HEK293 (cell line): ENCODE data around the gene SMC3.

Source experiments
- BCL11A ChIP-seq: fragments of 450-650 bp; formaldehyde crosslinking; IDR thresholded peaks from 2 replicates; pipeline ENCODE4 v1.5.1; 2016; ENCODE audit warnings: low read depth, missing biosample characterization, missing genetic modification characterization
- EGR2 ChIP-seq: fragments of 450-650 bp; formaldehyde crosslinking; IDR thresholded peaks from 2 replicates; pipeline ENCODE4 v1.5.1; 2016; ENCODE audit warnings: low read depth, missing biosample characterization, missing genetic modification characterization
- KLF7 ChIP-seq: fragments of 450-650 bp; formaldehyde crosslinking; IDR thresholded peaks from 2 replicates; pipeline ENCODE4 v1.5.1; 2016; ENCODE audit warnings: missing biosample characterization, missing genetic modification characterization, borderline replicate concordance
- KLF8 ChIP-seq: fragments of 450-650 bp; formaldehyde crosslinking; IDR thresholded peaks from 2 replicates; pipeline ENCODE4 v1.5.1; 2016; ENCODE audit warnings: missing biosample characterization, missing genetic modification characterization
- SP2 ChIP-seq: fragments of 450-650 bp; formaldehyde crosslinking; IDR thresholded peaks from 2 replicates; pipeline ENCODE4 v1.5.1; 2016; ENCODE audit warnings: missing biosample characterization, missing genetic modification characterization
- WT1 ChIP-seq: fragments of 450-650 bp; formaldehyde crosslinking; IDR thresholded peaks from 2 replicates; pipeline ENCODE4 v1.5.1; 2016; ENCODE audit warnings: missing biosample characterization, missing genetic modification characterization
- ZBTB20 ChIP-seq: fragments of 450-650 bp; formaldehyde crosslinking; IDR thresholded peaks from 2 replicates; pipeline ENCODE4 v1.5.1; 2016; ENCODE audit warnings: missing biosample characterization, missing genetic modification characterization
- ZBTB7A ChIP-seq: fragments of 450-650 bp; formaldehyde crosslinking; IDR thresholded peaks from 2 replicates; pipeline ENCODE4 v1.5.1; 2016; ENCODE audit warnings: low read depth, missing biosample characterization, missing genetic modification characterization
- ZFHX2 ChIP-seq: fragments of 450-650 bp; formaldehyde crosslinking; conservative IDR thresholded peaks from 2 replicates; pipeline ENCODE4 v1.5.1; 2016; ENCODE audit warnings: missing biosample characterization, missing genetic modification characterization
- ZFP3 ChIP-seq: fragments of 450-650 bp; formaldehyde crosslinking; IDR thresholded peaks from 2 replicates; pipeline ENCODE4 v1.5.1; 2016; ENCODE audit warnings: low read depth, missing biosample characterization, missing genetic modification characterization
- ZFP37 ChIP-seq: fragments of 450-650 bp; formaldehyde crosslinking; IDR thresholded peaks from 2 replicates; pipeline ENCODE4 v1.5.1; 2016; ENCODE audit warnings: missing biosample characterization, missing genetic modification characterization
- ZFP41 ChIP-seq: fragments of 450-650 bp; formaldehyde crosslinking; IDR thresholded peaks from 2 replicates; pipeline ENCODE4 v1.5.1; 2016; ENCODE audit warnings: missing biosample characterization, missing genetic modification characterization, borderline replicate concordance
- ZIC2 ChIP-seq: fragments of 450-650 bp; formaldehyde crosslinking; IDR thresholded peaks from 2 replicates; pipeline ENCODE4 v1.5.1; 2016; ENCODE audit warnings: missing biosample characterization, missing genetic modification characterization
- ZNF121 ChIP-seq: fragments of 450-650 bp; formaldehyde crosslinking; IDR thresholded peaks from 2 replicates; pipeline ENCODE4 v1.5.1; 2016; ENCODE audit warnings: missing biosample characterization, missing genetic modification characterization
- ZNF133 ChIP-seq: fragments of 450-650 bp; formaldehyde crosslinking; IDR thresholded peaks from 2 replicates; pipeline ENCODE4 v1.5.1; 2016; ENCODE audit warnings: missing biosample characterization, missing genetic modification characterization
- ZNF155 ChIP-seq: fragments of 450-650 bp; formaldehyde crosslinking; IDR thresholded peaks from 2 replicates; pipeline ENCODE4 v1.5.1; 2016; ENCODE audit warnings: missing biosample characterization, missing genetic modification characterization
- ZNF169 ChIP-seq: fragments of 450-650 bp; formaldehyde crosslinking; IDR thresholded peaks from 2 replicates; pipeline ENCODE4 v1.5.1; 2016; ENCODE audit warnings: missing biosample characterization, missing genetic modification characterization
- ZNF184 ChIP-seq: fragments of 450-650 bp; IDR thresholded peaks from 2 replicates; pipeline ENCODE4 v1.5.1; 2018; ENCODE audit warnings: missing biosample characterization, mild to moderate bottlenecking, missing genetic modification characterization
- ZNF266 ChIP-seq: fragments of 450-650 bp; formaldehyde crosslinking; IDR thresholded peaks from 2 replicates; pipeline ENCODE4 v1.5.1; 2016; ENCODE audit warnings: missing biosample characterization, missing genetic modification characterization, low read depth
- ZNF341 ChIP-seq: fragments of 450-650 bp; formaldehyde crosslinking; IDR thresholded peaks from 2 replicates; pipeline ENCODE4; 2016; ENCODE audit warnings: low read depth, missing biosample characterization, missing genetic modification characterization
- ZNF37A ChIP-seq: fragments of 450-650 bp; IDR thresholded peaks from 2 replicates; pipeline ENCODE4 v1.5.1; 2018; ENCODE audit warnings: missing biosample characterization, missing genetic modification characterization
- ZNF394 ChIP-seq: fragments of 450-650 bp; formaldehyde crosslinking; IDR thresholded peaks from 2 replicates; pipeline ENCODE4 v1.5.1; 2016; ENCODE audit warnings: missing biosample characterization, missing genetic modification characterization, mild to moderate bottlenecking, moderate library complexity, borderline replicate concordance
- ZNF416 ChIP-seq: fragments of 450-650 bp; formaldehyde crosslinking; IDR thresholded peaks from 2 replicates; pipeline ENCODE4 v1.5.1; 2016; ENCODE audit warnings: missing biosample characterization, missing genetic modification characterization
- ZNF529 ChIP-seq: fragments of 450-650 bp; formaldehyde crosslinking; IDR thresholded peaks from 2 replicates; pipeline ENCODE4 v1.5.1; 2017; ENCODE audit warnings: missing genetic modification characterization, missing biosample characterization; ENCODE audit not compliant: insufficient replicate concordance
- ZNF571 ChIP-seq: fragments of 450-650 bp; formaldehyde crosslinking; IDR thresholded peaks from 2 replicates; pipeline ENCODE4 v1.5.0; 2017; ENCODE audit warnings: missing biosample characterization, missing genetic modification characterization
- ZNF624 ChIP-seq: fragments of 450-650 bp; formaldehyde crosslinking; IDR thresholded peaks from 2 replicates; pipeline ENCODE4 v1.5.1; 2017; ENCODE audit warnings: missing biosample characterization, missing genetic modification characterization
- ZNF654 ChIP-seq: fragments of 450-650 bp; formaldehyde crosslinking; IDR thresholded peaks from 2 replicates; pipeline ENCODE4 v1.5.1; 2016; ENCODE audit warnings: low read depth, missing biosample characterization, missing genetic modification characterization
- ZNF830 ChIP-seq: fragments of 450-650 bp; IDR thresholded peaks from 2 replicates; pipeline ENCODE4 v1.5.0; 2018; ENCODE audit warnings: missing biosample characterization, missing genetic modification characterization, low read depth, mild to moderate bottlenecking, moderate library complexity
- ZSCAN30 ChIP-seq: fragments of 450-650 bp; IDR thresholded peaks from 2 replicates; pipeline ENCODE4 v1.5.1; 2018; ENCODE audit warnings: missing biosample characterization, mild to moderate bottlenecking, missing genetic modification characterization, moderate library complexity
- TF ChIP-seq, protein P1 (sequence below): fragments of 450-650 bp; IDR thresholded peaks from 2 replicates; pipeline ENCODE4 v1.5.1; 2018; ENCODE audit warnings: missing biosample characterization, mild to moderate bottlenecking, missing genetic modification characterization
- TF ChIP-seq, protein P2 (sequence below): sonication (generic); formaldehyde crosslinking; IDR thresholded peaks from 2 replicates; pipeline ENCODE4 v1.8.1; 2022; ENCODE audit warnings: mild to moderate bottlenecking, moderate library complexity, missing genetic modification reagents
- TF ChIP-seq, protein P3 (sequence below): fragments of 450-650 bp; formaldehyde crosslinking; IDR thresholded peaks from 2 replicates; pipeline ENCODE4 v1.5.0; 2017; ENCODE audit warnings: missing biosample characterization, missing genetic modification characterization, borderline replicate concordance
- TF ChIP-seq, protein P4 (sequence below): fragments of 450-650 bp; formaldehyde crosslinking; IDR thresholded peaks from 2 replicates; pipeline ENCODE4 v1.5.1; 2016; ENCODE audit warnings: missing biosample characterization, missing genetic modification characterization, low read depth
- TF ChIP-seq, protein P5 (sequence below): fragments of 450-650 bp; formaldehyde crosslinking; IDR thresholded peaks from 2 replicates; pipeline ENCODE4 v1.5.1; 2017; ENCODE audit warnings: missing biosample characterization, missing genetic modification characterization

Gene SMC3

DNA sequence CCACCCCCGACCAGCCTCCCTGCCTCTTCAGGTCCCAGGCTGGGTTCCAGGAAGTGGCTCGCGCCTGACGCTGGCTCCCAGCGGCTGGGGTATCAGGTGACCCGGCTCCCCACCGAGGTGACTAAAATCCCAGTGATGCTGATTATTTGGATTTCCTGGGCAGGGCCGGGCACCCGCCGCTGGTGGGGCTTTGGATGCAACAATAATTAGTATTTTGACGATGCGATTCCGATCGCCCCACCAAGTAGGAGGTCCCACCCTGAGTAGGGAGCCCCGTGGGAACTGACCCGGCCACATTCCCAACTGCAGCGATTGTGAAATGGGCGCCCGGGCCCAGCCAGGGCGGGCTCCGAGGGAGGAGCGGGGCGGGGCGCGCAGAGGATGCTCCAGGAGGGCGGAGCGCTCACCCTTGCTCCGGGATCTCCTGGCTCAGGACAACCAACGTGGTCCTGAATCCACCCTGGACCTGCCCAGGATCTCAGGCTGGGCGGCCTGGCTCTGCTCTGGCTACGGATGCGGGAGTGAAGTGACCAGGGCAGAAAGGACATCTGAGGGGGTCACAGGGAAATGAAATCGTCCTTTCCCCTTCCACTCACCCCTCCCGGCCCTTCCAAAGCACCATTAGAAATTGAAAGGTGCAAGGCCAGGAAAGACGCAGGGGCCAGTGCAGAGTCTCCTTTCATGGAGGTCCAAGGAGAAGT, 37.2 kb upstream of the SMC3 start (continued):
- TF ChIP-seq BCL11A (peak; percentile 67), ZFP37 (tag by site-specific recombination) (peak; percentile 42), ZNF184 (tag by site-specific recombination) (no peak), ZNF571 (tag by site-specific recombination) (no peak), ZNF37A (no peak), ZFP41 (tag by site-specific recombination) (no peak), SP2 (tag by site-specific recombination) (peak; percentile 78), ZNF169 (no peak), ZNF624 (no peak), ZNF394 (tag by site-specific recombination) (peak; percentile 63), WT1 (tag by site-specific recombination) (peak; percentile 54), ZNF155 (tag by site-specific recombination) (no peak), ZNF416 (tag by site-specific recombination) (no peak), ZNF654 (tag by site-specific recombination) (no peak), KLF7 (tag by site-specific recombination) (peak; percentile 71; the same call in 1 of the 2 replicates), ZNF133 (no peak), ZNF121 (tag by site-specific recombination) (no peak), ZFHX2 (tag by site-specific recombination) (0 out of 2 replicates have a peak, but pooled peaks have one; percentile 7), ZSCAN30 (peak; percentile 53), ZBTB7A (tag by site-specific recombination) (no peak), ZNF529 (tag by site-specific recombination) (no peak), ZNF266 (tag by site-specific recombination) (no peak), ZNF830 (tag by site-specific recombination) (no peak), EGR2 (peak; percentile 44), ZNF341 (tag by site-specific recombination) (peak; percentile 28), ZBTB20 (tag by site-specific recombination) (peak; percentile 82), ZIC2 (tag by site-specific recombination) (peak; percentile 79), KLF8 (peak; percentile 64; the same call in 1 of the 2 replicates), ZFP3 (tag by site-specific recombination) (no peak)
- TF ChIP-seq, protein P1, sequence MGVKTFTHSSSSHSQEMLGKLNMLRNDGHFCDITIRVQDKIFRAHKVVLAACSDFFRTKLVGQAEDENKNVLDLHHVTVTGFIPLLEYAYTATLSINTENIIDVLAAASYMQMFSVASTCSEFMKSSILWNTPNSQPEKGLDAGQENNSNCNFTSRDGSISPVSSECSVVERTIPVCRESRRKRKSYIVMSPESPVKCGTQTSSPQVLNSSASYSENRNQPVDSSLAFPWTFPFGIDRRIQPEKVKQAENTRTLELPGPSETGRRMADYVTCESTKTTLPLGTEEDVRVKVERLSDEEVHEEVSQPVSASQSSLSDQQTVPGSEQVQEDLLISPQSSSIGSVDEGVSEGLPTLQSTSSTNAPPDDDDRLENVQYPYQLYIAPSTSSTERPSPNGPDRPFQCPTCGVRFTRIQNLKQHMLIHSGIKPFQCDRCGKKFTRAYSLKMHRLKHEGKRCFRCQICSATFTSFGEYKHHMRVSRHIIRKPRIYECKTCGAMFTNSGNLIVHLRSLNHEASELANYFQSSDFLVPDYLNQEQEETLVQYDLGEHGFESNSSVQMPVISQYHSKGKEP (tag by site-specific recombination) = peak; percentile 53
- TF ChIP-seq, protein P2, sequence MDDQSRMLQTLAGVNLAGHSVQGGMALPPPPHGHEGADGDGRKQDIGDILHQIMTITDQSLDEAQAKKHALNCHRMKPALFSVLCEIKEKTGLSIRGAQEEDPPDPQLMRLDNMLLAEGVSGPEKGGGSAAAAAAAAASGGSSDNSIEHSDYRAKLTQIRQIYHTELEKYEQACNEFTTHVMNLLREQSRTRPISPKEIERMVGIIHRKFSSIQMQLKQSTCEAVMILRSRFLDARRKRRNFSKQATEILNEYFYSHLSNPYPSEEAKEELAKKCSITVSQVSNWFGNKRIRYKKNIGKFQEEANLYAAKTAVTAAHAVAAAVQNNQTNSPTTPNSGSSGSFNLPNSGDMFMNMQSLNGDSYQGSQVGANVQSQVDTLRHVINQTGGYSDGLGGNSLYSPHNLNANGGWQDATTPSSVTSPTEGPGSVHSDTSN (CRISPR knock-in tag) = no peak
- TF ChIP-seq, protein P3, sequence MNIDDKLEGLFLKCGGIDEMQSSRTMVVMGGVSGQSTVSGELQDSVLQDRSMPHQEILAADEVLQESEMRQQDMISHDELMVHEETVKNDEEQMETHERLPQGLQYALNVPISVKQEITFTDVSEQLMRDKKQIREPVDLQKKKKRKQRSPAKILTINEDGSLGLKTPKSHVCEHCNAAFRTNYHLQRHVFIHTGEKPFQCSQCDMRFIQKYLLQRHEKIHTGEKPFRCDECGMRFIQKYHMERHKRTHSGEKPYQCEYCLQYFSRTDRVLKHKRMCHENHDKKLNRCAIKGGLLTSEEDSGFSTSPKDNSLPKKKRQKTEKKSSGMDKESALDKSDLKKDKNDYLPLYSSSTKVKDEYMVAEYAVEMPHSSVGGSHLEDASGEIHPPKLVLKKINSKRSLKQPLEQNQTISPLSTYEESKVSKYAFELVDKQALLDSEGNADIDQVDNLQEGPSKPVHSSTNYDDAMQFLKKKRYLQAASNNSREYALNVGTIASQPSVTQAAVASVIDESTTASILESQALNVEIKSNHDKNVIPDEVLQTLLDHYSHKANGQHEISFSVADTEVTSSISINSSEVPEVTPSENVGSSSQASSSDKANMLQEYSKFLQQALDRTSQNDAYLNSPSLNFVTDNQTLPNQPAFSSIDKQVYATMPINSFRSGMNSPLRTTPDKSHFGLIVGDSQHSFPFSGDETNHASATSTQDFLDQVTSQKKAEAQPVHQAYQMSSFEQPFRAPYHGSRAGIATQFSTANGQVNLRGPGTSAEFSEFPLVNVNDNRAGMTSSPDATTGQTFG (tag by site-specific recombination) = no peak
- TF ChIP-seq, protein P4, sequence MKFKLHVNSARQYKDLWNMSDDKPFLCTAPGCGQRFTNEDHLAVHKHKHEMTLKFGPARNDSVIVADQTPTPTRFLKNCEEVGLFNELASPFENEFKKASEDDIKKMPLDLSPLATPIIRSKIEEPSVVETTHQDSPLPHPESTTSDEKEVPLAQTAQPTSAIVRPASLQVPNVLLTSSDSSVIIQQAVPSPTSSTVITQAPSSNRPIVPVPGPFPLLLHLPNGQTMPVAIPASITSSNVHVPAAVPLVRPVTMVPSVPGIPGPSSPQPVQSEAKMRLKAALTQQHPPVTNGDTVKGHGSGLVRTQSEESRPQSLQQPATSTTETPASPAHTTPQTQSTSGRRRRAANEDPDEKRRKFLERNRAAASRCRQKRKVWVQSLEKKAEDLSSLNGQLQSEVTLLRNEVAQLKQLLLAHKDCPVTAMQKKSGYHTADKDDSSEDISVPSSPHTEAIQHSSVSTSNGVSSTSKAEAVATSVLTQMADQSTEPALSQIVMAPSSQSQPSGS (tag by site-specific recombination) = no peak
- TF ChIP-seq, protein P5, sequence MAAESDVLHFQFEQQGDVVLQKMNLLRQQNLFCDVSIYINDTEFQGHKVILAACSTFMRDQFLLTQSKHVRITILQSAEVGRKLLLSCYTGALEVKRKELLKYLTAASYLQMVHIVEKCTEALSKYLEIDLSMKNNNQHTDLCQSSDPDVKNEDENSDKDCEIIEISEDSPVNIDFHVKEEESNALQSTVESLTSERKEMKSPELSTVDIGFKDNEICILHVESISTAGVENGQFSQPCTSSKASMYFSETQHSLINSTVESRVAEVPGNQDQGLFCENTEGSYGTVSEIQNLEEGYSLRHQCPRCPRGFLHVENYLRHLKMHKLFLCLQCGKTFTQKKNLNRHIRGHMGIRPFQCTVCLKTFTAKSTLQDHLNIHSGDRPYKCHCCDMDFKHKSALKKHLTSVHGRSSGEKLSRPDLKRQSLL (tag by site-specific recombination) = no peak
